ENCODE results near the gene TEX44. TPM values are rescaled to one million over a fixed set of nuclear protein-coding genes. Genes with fewer than 3 reads are reported as not detected.
"Not testable (repeated sequence)": the region's sequence is repeated elsewhere in the genome, so short reads cannot be mapped to it uniquely, and the experiment has no call there.

TEX44 gene
- total RNA-seq, 1 donor from 2014 or later: not detected

- intact Hi-C loops (cut with micrococcal nuclease): not testable (repeated sequence)
Observed at GRCh38 chr2:231570915-231571314, 21.7 kb upstream of the TEX44 start.

- intact Hi-C loops (cut with micrococcal nuclease): no loop called here
Observed at GRCh38 chr2:231571661-231572191, 20.9 kb upstream of the TEX44 start.

- intact Hi-C loops (cut with micrococcal nuclease): no loop called here
Observed at GRCh38 chr2:231573096-231573495, 19.6 kb upstream of the TEX44 start.

GRCh38 chr2:231573698-231574421 is 18.8 kb upstream of the TEX44 start:
- intact Hi-C loops (cut with micrococcal nuclease): no loop called here

- intact Hi-C loops (cut with micrococcal nuclease): no loop called here
Observed at GRCh38 chr2:231575612-231576256, 16.9 kb upstream of the TEX44 start.

- intact Hi-C loops (cut with micrococcal nuclease): no loop called here
Observed at GRCh38 chr2:231576465-231576864, 16.2 kb upstream of the TEX44 start.

- intact Hi-C loops (cut with micrococcal nuclease): not testable (repeated sequence)
Observed at GRCh38 chr2:231578655-231579054, 14.0 kb upstream of the TEX44 start.

- intact Hi-C loops (cut with micrococcal nuclease): no loop called here
Observed at GRCh38 chr2:231579560-231579959, 13.1 kb upstream of the TEX44 start.

- intact Hi-C loops (cut with micrococcal nuclease): no loop called here
Observed at GRCh38 chr2:231581328-231581727, 11.3 kb upstream of the TEX44 start.

- intact Hi-C loops (cut with micrococcal nuclease): no loop called here
Observed at GRCh38 chr2:231583982-231584381, 8.7 kb upstream of the TEX44 start.

GRCh38 chr2:231587744-231588143 is 4.9 kb upstream of the TEX44 start:
- intact Hi-C loops (cut with micrococcal nuclease): not testable (repeated sequence)

- intact Hi-C loops (cut with micrococcal nuclease): no loop called here
Observed at GRCh38 chr2:231589656-231590055, 3.0 kb upstream of the TEX44 start.

- intact Hi-C loops (cut with micrococcal nuclease): no loop called here
Observed at GRCh38 chr2:231590614-231591013, 2.0 kb upstream of the TEX44 start.

- intact Hi-C loops (cut with micrococcal nuclease): no loop called here
Observed at GRCh38 chr2:231593666-231594065, 1.0 kb downstream of the TEX44 start.

GRCh38 chr2:231597014-231597611 is 4.4 kb downstream of the TEX44 start:
- intact Hi-C loops (cut with micrococcal nuclease): no loop called here

GRCh38 chr2:231597627-231598026 is 5.0 kb downstream of the TEX44 start:
- intact Hi-C loops (cut with micrococcal nuclease): no loop called here

GRCh38 chr2:231600619-231601355 is 8.1 kb downstream of the TEX44 start:
- intact Hi-C loops (cut with micrococcal nuclease): loop anchor here (1.0 to 10.0 kb wide), 8 partner anchors 37 to 1097 kb away; partner anchors contain the start of genes GIGYF2, NCL and NMUR1

GRCh38 chr2:231601356-231602229 is 8.9 kb downstream of the TEX44 start:
- intact Hi-C loops (cut with micrococcal nuclease): loop anchor here (1.0 to 10.0 kb wide), 9 partner anchors 38 to 1096 kb away; partner anchors contain the start of genes GIGYF2, NCL and NMUR1

GRCh38 chr2:231602859-231603467 is 10.3 kb downstream of the TEX44 start:
- intact Hi-C loops (cut with micrococcal nuclease): loop anchor here (1.0 to 10.0 kb wide), 3 partner anchors 376 to 1094 kb away; partner anchors contain the start of gene GIGYF2

All from T-helper 1 cell treated with Interleukin-12 subunit alpha and Interleukin-12 subunit beta and Interleukin-4 antibody, amounts not matched to agents 30 ng/mL and 1 ng/mL, for 36 hours (primary cell).